ENCODE measurements around the gene SASS6.

The SASS6 gene

DNA sequence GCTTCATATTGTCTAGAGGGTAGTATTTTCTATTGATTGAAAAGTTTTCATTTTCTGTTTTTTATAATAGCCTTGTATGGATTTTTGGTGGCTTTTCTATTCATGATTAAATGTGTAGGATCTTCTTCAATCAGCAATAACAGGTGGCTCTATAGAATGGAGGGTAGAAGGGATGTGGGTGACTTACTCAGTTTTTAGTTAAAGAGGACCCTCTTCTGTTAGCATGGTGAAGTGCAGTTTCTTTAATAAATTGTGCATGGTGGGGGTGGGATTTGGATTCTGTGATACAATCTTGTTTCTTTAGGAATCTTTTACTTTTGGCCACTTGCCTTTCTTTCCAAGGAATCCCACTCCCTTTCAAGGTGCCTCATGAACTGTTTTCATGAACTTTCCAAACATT lies 98.3 kb downstream of the SASS6 start:
- no peaks in the 10 kb centered on the region for H3K9me3 ChIP-seq
- no peaks in the 10 kb centered on the region for H3K4me1 ChIP-seq
- no peaks in the 10 kb centered on the region for H3K36me3 ChIP-seq
- H3K4me3 ChIP-seq (ENCODE audit: low read depth, low read length) = no peak overlapping the region
- TF ChIP-seq, protein P1, sequence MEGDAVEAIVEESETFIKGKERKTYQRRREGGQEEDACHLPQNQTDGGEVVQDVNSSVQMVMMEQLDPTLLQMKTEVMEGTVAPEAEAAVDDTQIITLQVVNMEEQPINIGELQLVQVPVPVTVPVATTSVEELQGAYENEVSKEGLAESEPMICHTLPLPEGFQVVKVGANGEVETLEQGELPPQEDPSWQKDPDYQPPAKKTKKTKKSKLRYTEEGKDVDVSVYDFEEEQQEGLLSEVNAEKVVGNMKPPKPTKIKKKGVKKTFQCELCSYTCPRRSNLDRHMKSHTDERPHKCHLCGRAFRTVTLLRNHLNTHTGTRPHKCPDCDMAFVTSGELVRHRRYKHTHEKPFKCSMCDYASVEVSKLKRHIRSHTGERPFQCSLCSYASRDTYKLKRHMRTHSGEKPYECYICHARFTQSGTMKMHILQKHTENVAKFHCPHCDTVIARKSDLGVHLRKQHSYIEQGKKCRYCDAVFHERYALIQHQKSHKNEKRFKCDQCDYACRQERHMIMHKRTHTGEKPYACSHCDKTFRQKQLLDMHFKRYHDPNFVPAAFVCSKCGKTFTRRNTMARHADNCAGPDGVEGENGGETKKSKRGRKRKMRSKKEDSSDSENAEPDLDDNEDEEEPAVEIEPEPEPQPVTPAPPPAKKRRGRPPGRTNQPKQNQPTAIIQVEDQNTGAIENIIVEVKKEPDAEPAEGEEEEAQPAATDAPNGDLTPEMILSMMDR (IDR thresholded peaks at IDR 0.05; ENCODE audit: low read depth, low read length) = peak; percentile 69
- no peak for DNase-seq
- H3K27me3 ChIP-seq = no peaks in the 10 kb centered on the region
